ENCODE data around the gene RNF212.

GRCh38 chr4:1048773-1049590 lies 64.4 kb downstream of the RNF212 start:
- TF ChIP-seq CTCF (IDR thresholded peaks at IDR 0.05; ENCODE audit: insufficient read depth, low read length) (no peak), REST (IDR thresholded peaks at IDR 0.05; ENCODE audit: insufficient replicate concordance, low read depth) (no peak)

Data from HL-60 (cell line).